ENCODE measurements around the gene LRRC36.
A peak's percentile ranks its signal among the peaks of the same experiment; 100 is the strongest.

The LRRC36 gene

GRCh38 chr16:67392301-67393059 lies 65.9 kb downstream of the LRRC36 start:
- no peak for DNase-seq

GRCh38 chr16:67393111-67393787 lies 66.6 kb downstream of the LRRC36 start, which contains the start of gene TPPP3:
Gene TPPP3, minus strand, starts transcription at chr16:67393498. Its CDS starts 2,387 bp downstream, at chr16:67391111.
- DNase-seq = peak; percentile 61

- DNase-seq = no peak
Measured at GRCh38 chr16:67393788-67394154, 67.2 kb downstream of the LRRC36 start.

GRCh38 chr16:67394155-67395104 lies 67.8 kb downstream of the LRRC36 start:
- peak; percentile 10 for DNase-seq

- DNase-seq = no peak
Measured at GRCh38 chr16:67395105-67395457, 68.5 kb downstream of the LRRC36 start.

- no peak for DNase-seq
Measured at GRCh38 chr16:67395458-67396158, 69.0 kb downstream of the LRRC36 start.

- DNase-seq = no peak
Measured at GRCh38 chr16:67396159-67397035, 69.8 kb downstream of the LRRC36 start.

- no peak for DNase-seq
Measured at GRCh38 chr16:67397036-67397801, 70.6 kb downstream of the LRRC36 start.

- no peak for DNase-seq
Measured at GRCh38 chr16:67397812-67398545, 71.4 kb downstream of the LRRC36 start.

- no peak for DNase-seq
Measured at GRCh38 chr16:67398546-67399217, 72.1 kb downstream of the LRRC36 start.

- peak; percentile 42 for DNase-seq
Measured at GRCh38 chr16:67399218-67399733, 72.7 kb downstream of the LRRC36 start.

- DNase-seq = no peak
Measured at GRCh38 chr16:67399749-67400704, 73.4 kb downstream of the LRRC36 start.

GRCh38 chr16:67400901-67401300 lies 74.3 kb downstream of the LRRC36 start:
- no peak for DNase-seq

- DNase-seq = no peak
Measured at GRCh38 chr16:67403976-67404555, 77.5 kb downstream of the LRRC36 start.

GRCh38 chr16:67404740-67405226 lies 78.2 kb downstream of the LRRC36 start:
- DNase-seq = no peak

- no peak for DNase-seq
Measured at GRCh38 chr16:67405336-67405735, 78.7 kb downstream of the LRRC36 start.
